ENCODE data around the gene HARBI1. TPM values are rescaled to one million over a fixed set of nuclear protein-coding genes. Genes with fewer than 3 reads are reported as not detected.

HARBI1 gene
- polyA plus RNA-seq, 1 experiment: 3.6 TPM

GRCh38 chr11:46657186-46657585, 40.2 kb upstream of the HARBI1 start:
- Histone ChIP-seq H3K4me3 (ENCODE audit: low read depth, low read length) (no peak overlapping the region), H3K27me3 (ENCODE audit: control insufficient read depth, insufficient read depth, low read length) (no peaks in the 10 kb centered on the region), H3K36me3 (ENCODE audit: control insufficient read depth, insufficient read depth, low read length) (0 out of 2 replicates have a peak, but pooled peaks cover 1% of the 10 kb centered on the region)
- TF ChIP-seq, protein P1, sequence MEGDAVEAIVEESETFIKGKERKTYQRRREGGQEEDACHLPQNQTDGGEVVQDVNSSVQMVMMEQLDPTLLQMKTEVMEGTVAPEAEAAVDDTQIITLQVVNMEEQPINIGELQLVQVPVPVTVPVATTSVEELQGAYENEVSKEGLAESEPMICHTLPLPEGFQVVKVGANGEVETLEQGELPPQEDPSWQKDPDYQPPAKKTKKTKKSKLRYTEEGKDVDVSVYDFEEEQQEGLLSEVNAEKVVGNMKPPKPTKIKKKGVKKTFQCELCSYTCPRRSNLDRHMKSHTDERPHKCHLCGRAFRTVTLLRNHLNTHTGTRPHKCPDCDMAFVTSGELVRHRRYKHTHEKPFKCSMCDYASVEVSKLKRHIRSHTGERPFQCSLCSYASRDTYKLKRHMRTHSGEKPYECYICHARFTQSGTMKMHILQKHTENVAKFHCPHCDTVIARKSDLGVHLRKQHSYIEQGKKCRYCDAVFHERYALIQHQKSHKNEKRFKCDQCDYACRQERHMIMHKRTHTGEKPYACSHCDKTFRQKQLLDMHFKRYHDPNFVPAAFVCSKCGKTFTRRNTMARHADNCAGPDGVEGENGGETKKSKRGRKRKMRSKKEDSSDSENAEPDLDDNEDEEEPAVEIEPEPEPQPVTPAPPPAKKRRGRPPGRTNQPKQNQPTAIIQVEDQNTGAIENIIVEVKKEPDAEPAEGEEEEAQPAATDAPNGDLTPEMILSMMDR (IDR thresholded peaks at IDR 0.05; ENCODE audit: insufficient read depth, low read depth, low read length): no peak
- DNase-seq (ENCODE audit: low read depth): no peak
- ChIA-PET CTCF (interaction anchor here (0.6 to 1.0 kb wide), 3 partner anchors 12 to 108 kb away, joined by 3 to 5 read pairs (median 3); no protein-coding TSS in a partner anchor), POLR2A (no interaction called here)

DNA sequence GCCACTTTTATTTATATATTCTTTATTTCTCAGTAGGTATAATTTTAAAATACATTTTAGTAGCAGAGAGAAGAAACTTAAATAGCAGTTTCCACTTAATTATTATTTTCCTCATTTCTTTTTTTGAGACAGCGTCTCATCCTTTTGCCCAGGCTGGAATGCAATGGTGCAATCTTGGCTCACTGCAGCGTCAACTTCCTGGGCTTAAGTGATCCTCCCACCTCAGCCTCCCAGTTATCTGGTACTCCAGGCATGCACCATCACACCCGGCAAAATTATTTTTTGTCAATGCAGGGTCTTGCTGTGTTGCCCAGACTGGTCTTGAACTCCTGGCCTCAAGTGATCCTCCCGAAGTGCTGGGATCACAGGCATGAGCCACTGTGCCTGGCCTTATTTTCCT, 38.6 kb upstream of the HARBI1 start:
- TF ChIP-seq, protein P1 (IDR thresholded peaks at IDR 0.05; ENCODE audit: insufficient read depth, low read depth, low read length): no peak
- POLR2A ChIA-PET: no interaction called here
- DNase-seq (ENCODE audit: low read depth): no peak
- H3K36me3 ChIP-seq (ENCODE audit: control insufficient read depth, insufficient read depth, low read length): peaks cover 1% of the 10 kb centered on the region; the same call in 1 of the 2 replicates
- CTCF ChIA-PET: no interaction called here
- H3K4me3 ChIP-seq (ENCODE audit: low read depth, low read length): no peak overlapping the region
- no peaks in the 10 kb centered on the region for H3K27me3 ChIP-seq (ENCODE audit: control insufficient read depth, insufficient read depth, low read length)

- TF ChIP-seq, protein P1 (IDR thresholded peaks at IDR 0.05; ENCODE audit: insufficient read depth, low read depth, low read length): no peak
- peak; percentile 88 for DNase-seq (ENCODE audit: low read depth)
- ChIA-PET CTCF (interaction anchor here (1.0 to 1.5 kb wide), 4 partner anchors 12 to 120 kb away, joined by 3 to 5 read pairs (median 4); partner anchors contain the start of gene ATG13), POLR2A (no interaction called here)
- H3K4me3 ChIP-seq (ENCODE audit: low read depth, low read length): 0 out of 2 replicates have a peak overlapping the region, but pooled peaks have one; percentile 2
- H3K27me3 ChIP-seq (ENCODE audit: control insufficient read depth, insufficient read depth, low read length): no peaks in the 10 kb centered on the region
- no peaks in the 10 kb centered on the region; the same call in 1 of the 2 replicates for H3K36me3 ChIP-seq (ENCODE audit: control insufficient read depth, insufficient read depth, low read length)
These were observed 32.2 kb upstream of the HARBI1 start for GRCh38 chr11:46649180-46649738.

- H3K4me3 ChIP-seq (ENCODE audit: low read depth, low read length): no peak overlapping the region
- H3K36me3 ChIP-seq (ENCODE audit: control insufficient read depth, insufficient read depth, low read length): no peaks in the 10 kb centered on the region; the same call in 1 of the 2 replicates
- TF ChIP-seq, protein P1 (IDR thresholded peaks at IDR 0.05; ENCODE audit: insufficient read depth, low read depth, low read length): no peak
- ChIA-PET POLR2A (no interaction called here), CTCF (interaction anchor here (0.6 to 2.4 kb wide), 5 partner anchors 9 to 275 kb away, joined by 3 to 11 read pairs (median 3); partner anchors contain the start of gene ATG13)
- DNase-seq (ENCODE audit: low read depth): no peak
- H3K27me3 ChIP-seq (ENCODE audit: control insufficient read depth, insufficient read depth, low read length): no peaks in the 10 kb centered on the region
These were observed 27.0 kb upstream of the HARBI1 start for GRCh38 chr11:46643986-46644385.

DNA sequence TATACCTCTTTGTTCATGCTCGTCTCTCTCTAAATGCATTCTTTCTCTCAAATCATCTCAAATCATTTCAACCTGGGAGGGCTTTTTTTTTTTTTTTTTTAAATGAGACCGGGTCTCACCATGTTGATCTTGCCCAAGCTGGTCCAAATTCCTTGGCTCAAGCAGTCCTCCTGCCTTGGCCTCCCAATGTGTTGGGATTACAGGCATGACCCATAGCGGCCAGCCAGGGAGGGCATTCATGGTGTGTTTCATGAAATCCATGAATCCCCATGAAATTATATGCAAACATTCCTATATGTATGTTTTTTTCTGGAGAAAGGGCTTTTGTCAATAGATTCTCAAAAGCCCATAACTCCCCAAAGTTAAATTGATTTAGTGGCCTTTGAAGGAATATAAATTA, 26.5 kb upstream of the HARBI1 start:
- Histone ChIP-seq H3K4me3 (ENCODE audit: low read depth, low read length) (no peak overlapping the region), H3K27me3 (ENCODE audit: control insufficient read depth, insufficient read depth, low read length) (no peaks in the 10 kb centered on the region), H3K36me3 (ENCODE audit: control insufficient read depth, insufficient read depth, low read length) (no peaks in the 10 kb centered on the region; the same call in 1 of the 2 replicates)
- no peak for DNase-seq (ENCODE audit: low read depth)
- ChIA-PET POLR2A (no interaction called here), CTCF (interaction anchor here (0.7 to 2.4 kb wide), 3 partner anchors 14 to 275 kb away, joined by 3 to 11 read pairs (median 3); partner anchors contain the start of gene ATG13)
- TF ChIP-seq, protein P1 (IDR thresholded peaks at IDR 0.05; ENCODE audit: insufficient read depth, low read depth, low read length): no peak

All from BJ (cell line).